Left ventricle myocardium inferior (tissue), 1 donor: ENCODE measurements around the gene NAPA. TPM values are rescaled to one million over a fixed set of nuclear protein-coding genes. Genes with fewer than 3 reads are reported as not detected.

ENCODE experiments used
- DNase-seq: peaks from one replicate; pipeline ENCODE4 v3.0.0-alpha.2; 2020
- H3K27ac ChIP-seq: fragments of 200-600 bp; replicated peaks from 2 replicates; pipeline ENCODE4 v1.8.0; 2021
- H3K27me3 ChIP-seq: fragments of 200-600 bp; 2 replicates; pipeline ENCODE4 v1.8.0; 2021; ENCODE audit warnings: low read depth
- H3K36me3 ChIP-seq: fragments of 200-600 bp; 2 replicates; pipeline ENCODE4 v1.8.0; 2021
- H3K4me1 ChIP-seq: fragments of 200-600 bp; 2 replicates; pipeline ENCODE4 v1.8.0; 2021
- H3K4me3 ChIP-seq: fragments of 200-600 bp; 2 replicates; pipeline ENCODE4 v1.8.0; 2021; ENCODE audit warnings: mild to moderate bottlenecking, moderate library complexity
- H3K9me3 ChIP-seq: fragments of 200-600 bp; replicated peaks from 2 replicates; pipeline ENCODE4 v1.8.0; 2021
- intact Hi-C: fragments of 100-400 bp; cut with micrococcal nuclease; formaldehyde crosslinking; loops from one replicate; pipeline ENCODE4 v1.11.0; 2022
- long read RNA-seq: library from polyadenylated mRNA; unstranded; transcript quantifications from one replicate; pipeline ENCODE4 v2.0.0, GENCODE V29; 2021
- total RNA-seq: library from RNA; stranded (reverse); fragmentation: NEBNext Ultra II Directional; extraction: Animal tissue kit (Norgen Biotek cat#: 25700); gene quantifications from one replicate; pipeline ENCODE4 v1.2.1, GENCODE V29; 2021
- TF ChIP-seq, protein P1 (sequence below): fragments of 200-600 bp; IDR thresholded peaks from 2 replicates; pipeline ENCODE4 v1.8.0; 2021; ENCODE audit warnings: antibody characterized with exemption, mild to moderate bottlenecking, borderline replicate concordance
- donor health status: DM: no; HTN: yes; CAD: no; lungs with severe emphysema.

Gene NAPA
- total RNA-seq = 120 TPM
- long read RNA-seq, transcript NAPA-201 (11 exons, 1,839 nt) = major isoform, 193 of 235 reads
- long read RNA-seq, partial matches to known transcripts = 7 of 235 reads
- long read RNA-seq, other reads (novel, unspliced or antisense) = 33 of 235 reads

DNA sequence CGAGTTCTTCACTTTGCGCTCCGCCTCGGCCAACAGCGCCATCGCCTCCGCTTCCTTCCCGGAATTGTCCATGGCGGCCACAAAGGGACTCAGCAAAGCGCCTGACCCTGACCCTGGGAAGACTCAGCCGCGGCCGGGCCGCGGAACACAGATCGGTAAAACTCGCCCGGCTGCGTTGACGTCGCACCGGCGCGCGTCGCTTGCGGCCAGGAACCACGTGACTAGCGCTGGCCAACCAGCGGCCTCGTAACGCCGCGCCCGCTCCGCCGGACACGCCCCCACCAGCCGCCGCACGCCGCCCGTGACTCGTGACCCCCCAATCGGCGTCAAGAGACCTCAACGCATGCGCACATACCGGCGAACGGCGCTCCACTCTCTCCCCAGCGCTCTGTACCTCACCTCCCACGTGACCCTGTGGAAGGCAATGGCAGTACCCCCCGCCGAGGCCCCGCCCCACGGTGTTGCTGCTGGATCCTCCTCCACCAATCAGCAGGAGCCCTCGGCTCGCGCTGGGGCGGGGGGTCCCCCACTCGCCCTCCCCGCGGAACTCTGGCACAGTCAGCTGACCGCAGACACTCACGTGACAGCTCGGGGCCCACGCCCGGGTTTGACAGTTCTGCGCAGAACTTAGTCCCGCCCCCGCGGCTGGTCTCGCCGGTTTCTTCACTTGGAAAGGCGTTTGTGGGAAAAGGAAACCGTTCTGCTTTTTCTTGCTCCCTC lies at the start of gene NAPA:
NAPA (minus strand) TSS at position 195 of the 720 bp plus-strand sequence; CDS start at position 72, 123 bp downstream.
- Histone ChIP-seq H3K27me3 (no peaks in the 10 kb centered on the region), H3K4me3 (peak within 1 kb of the TSS; percentile 99), H3K9me3 (no peaks in the 10 kb centered on the region), H3K36me3 (no peaks in the 10 kb centered on the region), H3K4me1 (peaks cover 55% of the 10 kb centered on the region), H3K27ac (peak within 1 kb of the TSS; percentile 97)
- peak; percentile 100 for DNase-seq
- TF ChIP-seq, protein P1, sequence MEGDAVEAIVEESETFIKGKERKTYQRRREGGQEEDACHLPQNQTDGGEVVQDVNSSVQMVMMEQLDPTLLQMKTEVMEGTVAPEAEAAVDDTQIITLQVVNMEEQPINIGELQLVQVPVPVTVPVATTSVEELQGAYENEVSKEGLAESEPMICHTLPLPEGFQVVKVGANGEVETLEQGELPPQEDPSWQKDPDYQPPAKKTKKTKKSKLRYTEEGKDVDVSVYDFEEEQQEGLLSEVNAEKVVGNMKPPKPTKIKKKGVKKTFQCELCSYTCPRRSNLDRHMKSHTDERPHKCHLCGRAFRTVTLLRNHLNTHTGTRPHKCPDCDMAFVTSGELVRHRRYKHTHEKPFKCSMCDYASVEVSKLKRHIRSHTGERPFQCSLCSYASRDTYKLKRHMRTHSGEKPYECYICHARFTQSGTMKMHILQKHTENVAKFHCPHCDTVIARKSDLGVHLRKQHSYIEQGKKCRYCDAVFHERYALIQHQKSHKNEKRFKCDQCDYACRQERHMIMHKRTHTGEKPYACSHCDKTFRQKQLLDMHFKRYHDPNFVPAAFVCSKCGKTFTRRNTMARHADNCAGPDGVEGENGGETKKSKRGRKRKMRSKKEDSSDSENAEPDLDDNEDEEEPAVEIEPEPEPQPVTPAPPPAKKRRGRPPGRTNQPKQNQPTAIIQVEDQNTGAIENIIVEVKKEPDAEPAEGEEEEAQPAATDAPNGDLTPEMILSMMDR = no peak
- intact Hi-C loops = no loop called here

DNA sequence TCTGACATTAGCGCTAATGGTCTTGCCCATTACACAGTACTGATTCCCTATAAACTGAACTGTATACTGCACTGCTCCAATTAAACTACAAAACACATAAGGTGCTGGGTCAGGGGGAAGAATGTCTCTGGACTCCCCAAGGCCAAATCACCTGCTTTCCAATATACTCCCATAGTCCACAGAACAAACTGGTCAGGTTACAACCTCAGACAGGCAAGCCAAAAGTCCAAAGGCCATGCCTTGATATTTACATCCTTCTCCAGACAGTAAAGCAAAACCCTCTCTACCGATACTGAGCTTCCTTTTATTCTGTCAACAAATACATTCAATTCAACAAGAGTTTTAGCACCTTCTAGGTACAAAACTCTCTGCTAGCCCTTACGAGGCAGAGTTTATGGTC lies 49.2 kb upstream of the NAPA start:
- no peak for DNase-seq
- TF ChIP-seq, protein P1 = no peak
- Histone ChIP-seq H3K36me3 (no peaks in the 10 kb centered on the region), H3K9me3 (no peaks in the 10 kb centered on the region), H3K4me3 (no peak overlapping the region), H3K4me1 (no peaks in the 10 kb centered on the region), H3K27ac (no peak overlapping the region), H3K27me3 (no peaks in the 10 kb centered on the region)
- intact Hi-C loops = no loop called here

DNA sequence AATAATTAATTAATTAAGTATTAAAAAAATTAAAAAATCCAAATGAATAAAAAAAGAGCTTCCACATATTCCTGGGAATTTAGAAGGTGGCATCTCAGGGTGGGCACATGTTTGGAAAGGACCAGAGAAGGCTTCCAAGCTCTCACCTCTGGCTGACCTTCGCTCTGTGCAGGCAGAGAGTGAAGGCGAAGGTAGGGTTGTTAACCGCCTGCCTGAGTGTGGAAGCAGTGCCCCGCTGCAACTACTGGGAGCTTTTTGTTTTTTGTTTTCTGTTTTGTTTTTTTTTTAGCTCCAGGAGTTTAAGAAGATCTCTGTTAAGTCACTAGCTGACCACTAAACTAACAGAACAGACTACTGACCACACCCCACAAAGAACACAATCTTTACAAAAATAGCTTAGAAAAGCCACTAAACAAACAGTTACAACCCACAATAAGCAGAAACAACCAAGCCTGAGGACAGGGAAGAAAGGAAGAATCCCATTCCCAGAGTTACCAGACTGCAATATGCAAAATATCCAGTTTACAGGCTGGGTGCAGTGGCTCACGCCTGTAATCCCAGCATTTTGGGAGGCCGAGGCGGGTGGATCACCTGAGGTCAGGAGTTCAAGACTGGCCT lies 46.7 kb upstream of the NAPA start:
- no peak for DNase-seq
- intact Hi-C loops = no loop called here

DNA sequence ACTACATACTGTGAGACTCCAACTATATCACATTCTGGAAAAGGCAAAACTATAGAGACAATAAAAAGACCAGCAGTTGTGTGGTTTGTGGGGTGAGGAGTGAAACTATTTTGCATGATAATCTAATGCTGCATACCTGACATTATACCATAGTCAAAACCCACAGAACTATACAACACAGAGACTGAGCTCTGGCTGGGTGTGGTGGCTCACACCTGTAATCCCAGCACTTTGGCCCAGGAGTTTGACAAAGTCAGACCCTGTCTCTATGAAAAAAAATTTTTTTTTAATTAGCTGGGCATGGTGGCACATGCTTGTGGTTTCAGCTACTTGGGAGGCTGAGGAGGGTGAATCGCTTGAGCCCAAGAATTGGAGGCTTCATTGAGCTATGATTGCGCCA lies 46.1 kb upstream of the NAPA start:
- H3K36me3 ChIP-seq = no peaks in the 10 kb centered on the region
- TF ChIP-seq, protein P1 = no peak
- no peaks in the 10 kb centered on the region for H3K27me3 ChIP-seq
- no peaks in the 10 kb centered on the region for H3K9me3 ChIP-seq
- no peak overlapping the region for H3K4me3 ChIP-seq
- no peak for DNase-seq
- intact Hi-C loops = no loop called here
- no peaks in the 10 kb centered on the region for H3K4me1 ChIP-seq
- H3K27ac ChIP-seq = no peak overlapping the region

More for the DNA sequence above, 46.7 kb upstream of the NAPA start:
- no peaks in the 10 kb centered on the region for H3K27me3 ChIP-seq
- H3K27ac ChIP-seq = no peak overlapping the region
- H3K4me3 ChIP-seq = no peak overlapping the region
- TF ChIP-seq, protein P1 = no peak
- no peaks in the 10 kb centered on the region for H3K36me3 ChIP-seq
- H3K4me1 ChIP-seq = no peaks in the 10 kb centered on the region
- H3K9me3 ChIP-seq = no peaks in the 10 kb centered on the region

DNA sequence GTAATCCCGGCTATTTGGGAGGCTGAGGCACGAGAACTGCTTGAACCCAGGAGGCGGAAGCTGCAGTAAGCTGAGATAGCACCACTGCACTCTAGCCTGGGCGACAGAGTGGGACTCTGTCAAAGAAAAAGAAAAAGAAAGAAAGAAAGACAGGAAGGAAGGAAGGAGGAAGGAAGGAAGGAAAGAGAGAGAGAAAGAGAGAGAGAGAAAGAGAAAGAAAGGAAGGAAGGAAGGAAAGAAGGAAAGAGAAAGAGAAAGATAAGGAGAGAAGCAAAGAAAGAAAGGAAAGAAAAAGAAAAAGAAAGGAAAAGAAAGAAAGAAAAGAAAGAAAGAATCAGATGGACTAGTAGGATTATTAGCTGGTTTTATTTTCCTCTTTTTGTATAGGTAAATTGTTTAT lies 35.3 kb upstream of the NAPA start:
- Histone ChIP-seq H3K27me3 (peaks cover 19% of the 10 kb centered on the region), H3K36me3 (no peaks in the 10 kb centered on the region), H3K27ac (no peak overlapping the region), H3K4me3 (no peak overlapping the region), H3K9me3 (no peaks in the 10 kb centered on the region), H3K4me1 (peaks cover 4% of the 10 kb centered on the region)
- intact Hi-C loops = no loop called here
- no peak for DNase-seq
- TF ChIP-seq, protein P1 = no peak
